Measurements from ENCODE around the gene PSD2.

The PSD2 gene

DNA sequence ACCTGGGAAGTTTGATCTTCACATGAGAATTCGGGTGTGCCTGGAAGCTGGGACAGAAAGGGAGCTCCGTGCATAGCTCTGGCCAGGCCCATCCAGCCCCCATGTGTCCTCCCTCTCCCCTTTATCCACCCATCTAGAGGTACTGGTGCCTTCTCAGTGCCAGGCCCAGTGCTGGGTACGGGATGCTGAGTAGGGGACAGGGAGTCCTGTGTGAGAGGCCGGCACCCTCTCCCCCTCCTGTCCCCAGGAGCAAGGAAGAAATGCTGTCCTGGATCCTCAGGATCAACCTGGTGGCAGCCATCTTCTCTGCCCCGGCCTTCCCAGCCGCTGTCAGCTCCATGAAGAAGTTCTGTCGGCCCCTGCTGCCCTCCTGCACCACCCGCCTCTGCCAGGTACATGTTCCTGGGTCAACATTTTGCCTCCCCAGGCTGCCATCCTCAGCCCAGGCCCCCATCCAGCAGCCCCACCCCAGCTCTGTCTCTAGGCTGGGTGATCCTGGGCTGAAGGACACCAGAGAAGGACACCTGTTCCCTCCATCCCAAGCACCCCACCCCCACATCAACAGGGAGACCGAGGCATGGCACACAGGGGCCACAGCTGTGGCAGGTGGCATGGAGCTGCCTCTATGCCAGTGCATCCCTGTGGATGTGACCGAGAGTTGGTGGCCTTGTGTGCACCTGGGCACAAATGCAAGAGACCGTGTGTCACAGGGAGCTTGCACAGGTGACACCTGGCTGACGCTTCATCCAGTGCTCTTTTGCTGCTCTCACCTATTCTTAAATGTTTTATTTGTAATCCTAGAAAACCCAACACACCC is 43.0 kb downstream of the PSD2 start:
- DNase-seq (ENCODE audit: low spot score): no peak

DNA sequence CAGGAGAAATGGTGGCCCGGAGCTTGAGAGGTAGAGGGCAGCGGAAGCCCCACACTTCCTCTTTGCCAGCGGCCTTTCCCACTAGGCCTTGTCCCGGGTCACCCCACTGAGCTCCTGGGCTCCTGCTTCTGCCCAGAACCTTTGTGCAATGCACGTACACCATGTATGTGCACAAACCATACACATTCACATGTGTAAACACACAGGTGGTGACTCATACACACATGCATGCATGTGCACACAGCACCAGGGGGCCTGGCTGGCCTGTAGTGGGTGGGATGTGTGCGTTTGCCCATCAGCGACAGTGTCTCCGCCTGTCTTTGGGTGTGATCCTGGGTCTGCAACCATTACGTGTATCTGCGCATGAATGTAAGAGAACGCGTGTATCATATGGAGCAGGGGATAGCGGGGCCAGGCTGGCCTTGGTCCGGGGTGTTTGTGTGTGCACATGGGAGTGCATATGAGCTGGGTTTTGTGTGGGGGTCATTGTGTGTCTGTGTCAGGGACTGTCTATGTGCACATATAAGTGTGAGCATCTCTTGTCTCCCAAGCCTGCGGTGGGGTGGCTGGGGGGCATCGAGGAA is 43.7 kb downstream of the PSD2 start:
- no peak for DNase-seq (ENCODE audit: low spot score)

DNA sequence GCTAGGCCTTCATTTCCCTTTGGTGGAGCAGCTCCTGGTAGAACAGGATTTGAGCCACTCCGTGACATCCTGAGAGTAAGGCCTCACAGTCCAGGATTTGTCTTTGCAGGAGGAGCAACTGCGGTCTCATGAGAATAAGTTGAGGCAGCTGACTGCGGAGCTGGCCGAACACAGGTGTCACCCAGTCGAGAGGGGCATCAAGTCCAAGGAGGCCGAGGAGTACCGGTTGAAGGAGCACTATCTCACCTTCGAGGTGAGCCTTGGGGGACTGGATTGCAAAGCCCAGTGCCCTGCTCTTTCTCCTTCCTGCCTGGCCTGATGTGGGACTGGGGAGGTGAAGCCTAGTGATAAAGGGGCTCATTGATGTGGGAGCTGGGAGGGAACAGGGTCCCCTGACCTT is 44.3 kb downstream of the PSD2 start:
- DNase-seq (ENCODE audit: low spot score): no peak

DNA sequence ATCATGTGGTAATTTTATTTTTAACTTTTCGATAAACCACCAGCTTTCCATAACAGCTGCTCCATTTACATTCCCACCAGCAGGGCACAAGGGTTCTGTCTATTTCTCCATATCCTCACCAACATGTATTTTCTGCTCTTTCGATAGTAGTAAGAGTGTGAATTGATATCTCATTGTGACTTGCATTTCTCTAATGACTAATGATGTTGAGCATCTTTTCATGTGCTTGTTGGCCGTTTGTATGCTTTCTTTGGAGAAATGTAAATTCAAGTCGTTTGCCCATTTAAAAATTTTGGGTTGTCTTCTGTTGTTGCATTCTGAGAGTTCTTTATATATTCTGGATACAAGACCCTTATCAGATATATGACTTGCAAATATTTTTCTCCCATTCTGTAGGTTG is 45.9 kb downstream of the PSD2 start:
- no peak for DNase-seq (ENCODE audit: low spot score)

DNA sequence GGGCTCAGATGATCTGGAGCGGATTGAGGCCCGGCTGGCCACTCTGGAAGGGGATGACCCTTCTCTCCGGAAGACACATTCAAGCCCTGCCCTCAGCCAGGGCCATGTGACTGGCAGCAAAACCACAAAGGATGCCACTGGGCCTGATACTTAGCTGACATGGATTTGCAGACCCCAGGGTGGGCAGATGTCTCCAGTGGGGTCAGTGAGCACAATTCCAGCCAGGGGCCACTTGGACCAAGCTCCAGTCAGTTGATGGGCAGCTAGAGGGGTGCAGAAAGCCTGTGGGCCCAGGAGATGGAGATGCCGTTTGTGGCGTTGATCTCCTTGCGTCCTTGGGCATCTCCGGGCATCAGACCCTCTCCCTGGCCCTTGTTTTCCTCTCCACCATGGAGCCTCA is 46.7 kb downstream of the PSD2 start:
- DNase-seq (ENCODE audit: low spot score): no peak

DNA sequence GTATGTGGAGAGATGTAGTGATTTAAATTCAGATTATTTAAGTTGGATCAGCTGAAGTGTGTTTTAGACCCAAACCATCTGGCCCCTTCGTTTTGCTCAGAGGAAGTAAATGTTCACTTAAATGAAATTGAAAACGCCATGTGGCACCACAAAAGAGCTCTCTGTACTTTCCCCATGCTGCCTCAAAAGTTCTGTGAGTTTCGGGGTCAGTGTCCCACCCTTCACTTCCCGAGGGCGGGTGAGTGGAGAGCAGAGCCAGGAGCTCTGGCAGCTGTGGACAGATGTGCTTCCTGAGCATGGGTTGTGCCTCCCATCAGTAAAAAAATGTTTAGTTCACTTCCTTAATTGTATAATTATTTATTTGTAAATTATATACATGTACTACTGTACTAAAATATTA is 48.4 kb downstream of the PSD2 start:
- DNase-seq (ENCODE audit: low spot score): no peak

DNA sequence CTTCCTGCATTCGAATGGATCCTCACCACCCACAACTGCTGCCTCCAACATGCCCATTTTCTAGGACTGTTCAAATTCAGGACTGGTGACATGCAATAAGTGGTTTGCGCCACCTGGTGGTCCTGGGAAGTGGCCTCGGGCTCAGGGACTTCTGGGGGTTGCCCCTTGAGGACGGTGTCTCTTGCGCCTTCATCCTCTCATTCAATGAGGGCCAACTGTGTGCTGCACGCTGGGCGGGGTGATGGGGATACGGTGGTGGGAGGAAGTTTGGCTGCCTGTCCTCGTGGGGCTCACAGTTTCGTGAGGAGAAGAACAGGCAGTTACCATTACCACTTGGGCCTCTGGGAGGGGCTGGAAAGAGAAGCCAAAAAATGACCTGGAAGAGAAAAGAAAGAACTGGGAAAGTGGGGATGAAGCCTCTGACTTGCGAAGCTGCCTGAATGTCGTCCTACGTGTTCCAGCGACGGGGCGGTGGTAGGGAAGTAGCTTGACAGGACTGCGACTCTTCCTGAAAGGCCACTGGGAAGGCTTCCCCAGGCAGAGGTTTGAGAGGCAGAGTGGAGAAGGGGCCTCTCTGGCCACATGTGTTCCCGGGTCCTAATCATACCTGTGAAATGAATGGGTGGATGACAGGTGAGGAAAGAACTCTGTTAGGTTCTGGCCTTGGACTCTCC is 49.0 kb downstream of the PSD2 start:
- peak; percentile 69 for DNase-seq (ENCODE audit: low spot score)

DNA sequence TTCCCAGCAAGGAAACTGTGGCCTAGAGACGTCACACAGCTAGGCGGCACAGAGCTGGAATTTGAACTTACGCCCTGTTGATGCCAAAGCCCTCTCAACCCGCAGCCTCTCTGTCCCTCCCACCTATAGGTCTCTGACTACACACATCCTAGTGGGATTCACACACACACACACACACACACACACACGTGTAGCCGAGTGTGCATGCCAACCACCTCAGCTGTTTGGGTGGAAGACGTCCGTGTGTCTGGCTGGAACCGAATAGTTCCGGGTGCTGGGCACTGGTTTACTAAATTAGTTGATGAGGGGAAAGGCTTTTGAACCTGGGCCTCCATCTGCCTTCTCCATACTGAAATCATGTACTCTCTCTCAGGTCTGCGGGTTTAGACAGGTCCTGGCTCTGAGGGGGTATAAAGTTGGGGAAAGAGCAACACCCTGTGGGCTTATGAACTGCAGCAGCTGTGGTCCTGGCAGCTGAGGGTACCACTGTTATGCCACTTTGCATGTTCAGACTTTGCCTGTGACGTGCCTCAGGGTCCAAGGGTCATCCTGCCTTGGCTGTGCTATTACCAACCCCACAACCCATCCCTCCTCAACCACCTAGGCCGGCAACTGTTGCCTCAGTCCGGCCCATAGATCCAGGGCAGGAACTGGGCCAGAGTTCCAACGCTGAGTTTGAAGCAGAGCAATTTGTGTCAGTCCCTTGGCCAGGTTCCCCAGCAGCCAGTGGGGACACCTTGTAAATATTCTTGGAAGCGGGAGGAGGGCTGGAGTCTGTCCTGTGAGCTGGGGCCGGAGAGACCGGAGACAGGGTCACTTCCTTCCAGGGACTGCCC is 50.5 kb downstream of the PSD2 start:
- no peak for DNase-seq (ENCODE audit: low spot score)

DNA sequence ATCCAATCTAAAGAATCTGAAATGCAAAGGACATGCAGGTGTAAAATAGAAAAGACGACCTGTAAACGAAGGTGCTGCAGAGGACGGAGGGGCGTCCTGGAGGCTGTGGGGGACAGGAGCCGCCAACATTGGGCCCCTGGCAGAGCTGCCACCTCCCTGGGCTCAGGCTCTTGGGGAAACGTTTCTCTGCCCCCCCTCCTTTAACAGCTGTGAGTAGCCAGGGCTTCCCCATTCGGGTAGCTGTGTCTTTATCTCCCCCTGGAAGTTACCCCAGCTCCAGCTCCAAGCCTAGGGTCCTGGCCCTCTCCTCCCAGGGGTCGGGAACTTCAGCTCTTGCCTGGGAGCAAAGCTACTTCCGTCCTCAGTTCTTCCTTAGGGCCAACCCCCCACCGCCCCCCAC is 51.5 kb downstream of the PSD2 start:
- no peak for DNase-seq (ENCODE audit: low spot score)

DNA sequence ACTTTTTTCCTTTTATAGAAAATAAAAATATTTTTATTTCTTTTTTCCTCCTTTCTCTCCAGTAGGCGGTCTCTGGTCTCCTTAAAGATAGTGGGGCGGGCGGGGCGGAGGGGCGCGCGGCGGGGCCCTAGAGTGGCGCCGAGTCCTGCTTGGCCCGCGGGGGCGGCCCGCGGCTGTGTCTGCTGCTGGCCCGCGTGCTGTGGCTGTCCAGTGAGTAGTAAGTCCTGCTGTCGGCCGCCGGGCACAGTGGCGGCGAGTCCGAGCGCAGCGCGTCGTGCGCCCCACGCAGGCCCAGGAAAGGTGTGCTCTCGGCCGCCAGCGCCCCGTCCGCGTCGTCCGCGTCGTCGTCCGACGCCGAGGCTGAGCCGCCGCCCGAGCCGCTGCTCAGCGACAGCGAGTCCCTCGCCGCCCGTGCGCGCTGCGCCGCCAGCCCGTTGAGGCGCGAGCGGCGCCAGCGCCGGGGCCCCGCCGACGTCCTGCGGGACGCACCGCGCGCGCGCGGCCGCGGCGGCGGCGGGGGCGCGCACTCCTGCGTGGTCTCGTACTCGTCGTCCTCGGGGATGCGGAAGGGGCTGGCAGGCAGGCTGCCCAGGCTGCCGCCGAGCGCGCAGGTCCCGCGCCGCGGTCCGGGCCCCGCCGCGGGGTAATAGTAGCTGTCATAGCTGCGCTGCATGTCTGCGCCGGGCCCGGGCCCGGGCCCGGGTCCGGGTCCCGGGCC is 52.3 kb downstream of the PSD2 start:
- DNase-seq (ENCODE audit: low spot score): peak; percentile 78

DNA sequence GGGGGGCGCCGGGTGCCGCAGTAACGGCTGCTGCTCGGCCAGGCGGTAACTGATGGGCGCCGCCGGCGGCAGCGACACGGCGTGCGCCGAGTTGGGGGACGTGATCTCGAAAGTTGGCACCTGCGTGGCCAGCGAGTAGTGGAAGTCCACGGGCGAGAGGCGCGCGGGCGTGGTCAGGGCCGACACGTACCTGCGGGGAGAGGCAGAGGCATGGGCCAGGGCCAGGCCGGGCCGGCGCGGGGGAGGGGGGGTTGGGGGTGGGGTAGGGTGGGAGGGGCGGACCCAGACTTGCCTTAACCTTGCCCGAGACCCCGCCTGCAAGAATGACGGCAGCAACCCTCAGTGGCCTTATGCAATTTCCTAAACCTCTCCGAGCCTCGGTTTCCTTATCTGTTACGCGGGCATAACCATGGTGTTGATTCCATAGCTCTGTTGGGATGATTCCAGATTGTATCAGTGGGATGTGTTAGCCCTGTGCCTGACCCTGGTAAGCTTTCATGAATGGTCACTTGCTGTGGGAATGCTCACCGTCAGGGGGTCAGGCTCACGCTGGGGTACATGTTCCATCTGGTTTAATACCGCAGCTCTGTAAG is 53.0 kb downstream of the PSD2 start:
- peak; percentile 13 for DNase-seq (ENCODE audit: low spot score)

DNA sequence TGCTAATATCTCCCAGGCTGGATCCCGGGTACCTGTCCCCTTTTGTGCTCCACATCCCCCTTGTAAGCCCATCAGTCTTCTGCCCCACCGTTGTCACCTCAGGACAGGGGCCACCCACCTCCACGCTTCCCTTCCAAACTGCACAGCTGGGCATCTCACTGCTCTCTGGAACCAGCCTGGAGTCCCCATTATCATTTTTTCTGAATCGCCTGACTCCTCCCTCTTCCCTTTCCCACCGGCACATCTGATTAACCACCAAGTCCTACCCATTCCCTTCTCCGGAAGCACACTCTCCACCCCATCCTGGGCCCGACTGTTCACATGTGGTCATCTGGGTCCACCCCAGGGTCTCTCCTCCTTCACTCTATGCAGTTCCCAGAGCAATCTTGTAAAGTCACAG is 53.9 kb downstream of the PSD2 start:
- DNase-seq (ENCODE audit: low spot score): no peak

DNA sequence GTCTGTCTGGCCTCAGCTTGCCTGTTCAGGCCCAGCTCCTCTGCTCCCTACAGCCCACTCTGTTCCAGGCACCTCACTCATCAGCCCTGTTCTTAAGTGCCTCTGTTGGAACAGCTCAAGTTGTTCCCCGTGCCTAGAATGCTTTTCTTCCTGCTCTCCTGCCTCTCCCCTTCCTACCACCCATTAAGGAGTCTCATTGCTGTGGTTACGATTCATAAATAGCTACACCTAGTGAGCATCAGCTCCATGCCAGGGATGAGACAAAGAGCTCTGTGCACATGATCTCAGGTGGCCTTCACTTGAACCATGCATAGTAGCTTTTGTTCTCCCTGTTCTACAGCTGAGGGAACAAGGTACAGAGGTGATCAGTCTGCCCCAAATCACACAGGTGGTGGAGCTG is 54.3 kb downstream of the PSD2 start:
- DNase-seq (ENCODE audit: low spot score): no peak

DNA sequence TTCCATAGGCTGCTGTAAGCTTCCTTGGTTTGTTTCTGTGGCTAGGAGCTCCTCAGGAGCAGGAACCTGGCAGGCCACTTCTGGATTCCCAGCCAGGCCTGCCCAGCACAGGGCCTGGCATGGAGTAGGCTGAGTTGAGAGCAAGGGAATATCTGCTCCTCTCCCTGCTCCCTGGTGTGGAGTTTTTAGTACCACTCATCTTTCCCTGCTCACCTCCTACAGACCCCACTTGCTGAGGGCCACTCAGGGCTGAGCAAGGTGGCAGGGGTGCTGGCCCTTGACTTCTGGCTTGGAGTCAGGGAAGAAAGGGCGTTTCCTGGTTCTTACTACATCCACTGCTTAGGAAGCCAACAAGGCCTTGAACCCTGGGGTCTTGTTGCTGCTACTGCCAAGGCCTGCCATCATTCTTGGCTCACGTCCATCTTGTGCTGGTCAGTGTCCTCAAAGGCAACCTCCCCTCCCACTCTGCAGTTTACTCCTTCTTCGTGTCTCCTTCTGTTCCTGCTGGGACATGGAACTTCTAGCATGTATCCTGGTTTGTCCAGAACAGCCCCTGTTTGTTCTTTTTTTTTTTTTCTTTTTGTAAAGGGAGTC is 54.9 kb downstream of the PSD2 start:
- DNase-seq (ENCODE audit: low spot score): no peak

DNA sequence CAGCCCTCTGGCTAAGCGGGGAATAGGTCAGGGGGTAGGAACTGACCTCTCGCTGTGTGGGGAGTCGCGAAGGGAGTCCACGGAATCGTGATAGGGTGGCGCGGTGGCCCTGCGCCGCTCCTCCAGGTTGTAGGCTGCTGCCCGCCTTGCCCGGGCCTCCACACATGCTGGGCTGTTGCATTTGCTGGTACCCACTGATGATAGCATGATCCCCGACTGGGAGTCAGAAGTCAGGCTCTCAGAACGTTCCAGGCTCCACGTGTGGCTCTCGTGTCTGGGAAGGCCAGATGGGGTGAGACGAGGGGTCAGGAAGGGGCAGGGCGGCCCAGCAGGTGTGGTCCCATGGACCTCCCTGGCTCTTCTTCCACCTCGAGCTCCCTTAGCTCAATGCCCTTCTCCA is 56.0 kb downstream of the PSD2 start:
- no peak for DNase-seq (ENCODE audit: low spot score)

DNA sequence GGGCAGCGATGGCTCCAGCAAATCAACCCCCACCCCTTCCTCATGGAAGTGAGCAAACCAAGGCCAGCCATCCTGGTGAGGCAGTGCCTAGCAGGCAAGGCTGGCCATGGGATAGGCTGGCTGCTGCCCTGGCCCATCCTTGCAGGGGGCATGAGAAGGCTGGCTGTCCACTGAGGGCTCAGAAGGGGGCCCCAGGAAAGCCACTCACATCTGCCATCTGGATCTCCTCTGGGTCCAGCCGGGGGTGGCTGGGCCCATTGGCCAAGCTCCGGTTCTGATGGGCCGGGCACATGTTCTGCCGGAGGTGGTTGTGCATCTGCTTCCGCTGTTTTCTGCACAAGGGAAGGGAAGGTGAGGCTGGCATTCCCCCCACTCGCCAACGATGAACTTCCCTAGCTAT is 57.1 kb downstream of the PSD2 start:
- DNase-seq (ENCODE audit: low spot score): no peak

DNA sequence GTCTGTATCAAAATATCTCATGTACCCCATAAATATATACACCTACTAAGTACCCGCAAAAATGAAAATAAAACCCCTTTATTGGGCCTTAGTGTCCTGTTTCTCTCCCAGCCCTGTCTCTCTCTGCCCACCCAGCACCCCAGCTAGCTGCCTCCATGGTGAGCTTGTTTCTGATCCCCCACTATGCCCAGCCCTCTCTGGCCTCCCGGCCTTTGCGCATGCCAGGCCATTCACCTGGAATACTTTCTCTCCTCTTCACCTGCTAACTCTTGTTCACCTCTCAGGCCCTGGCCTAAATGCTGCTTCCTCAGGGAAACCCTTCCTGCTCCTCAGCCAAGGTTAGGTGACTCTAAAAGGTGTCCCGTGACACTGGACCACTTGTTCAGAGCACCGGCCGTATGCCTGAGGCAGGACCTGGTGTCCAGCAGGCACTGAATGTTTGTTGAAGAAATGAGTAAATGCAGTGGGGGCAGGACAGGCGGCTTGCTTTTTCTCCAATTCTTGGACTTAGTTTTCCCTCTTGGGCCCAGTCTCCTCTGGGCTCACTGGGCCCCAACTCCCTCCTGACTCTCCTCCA is 58.5 kb downstream of the PSD2 start:
- no peak for DNase-seq (ENCODE audit: low spot score)

DNA sequence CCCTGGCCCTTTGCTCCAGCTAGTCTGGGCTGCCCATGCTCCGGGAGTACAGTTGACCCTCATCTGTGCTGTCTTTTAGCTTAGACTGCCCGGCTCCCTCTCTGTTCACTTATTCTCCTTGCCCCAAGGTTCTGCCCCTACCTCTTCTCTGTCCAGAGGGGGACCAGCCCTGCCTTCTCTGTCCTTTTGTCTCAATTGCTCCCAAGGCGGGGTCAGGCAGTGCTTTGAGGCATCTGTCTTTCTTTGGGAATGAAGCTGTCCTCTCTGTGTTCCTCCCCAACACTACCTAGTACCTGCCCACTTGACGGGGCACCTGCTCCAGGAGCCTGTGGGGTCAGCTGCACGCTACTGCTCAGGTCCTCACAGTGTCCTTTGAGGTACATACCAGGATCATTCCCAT is 59.3 kb downstream of the PSD2 start:
- DNase-seq (ENCODE audit: low spot score): no peak

DNA sequence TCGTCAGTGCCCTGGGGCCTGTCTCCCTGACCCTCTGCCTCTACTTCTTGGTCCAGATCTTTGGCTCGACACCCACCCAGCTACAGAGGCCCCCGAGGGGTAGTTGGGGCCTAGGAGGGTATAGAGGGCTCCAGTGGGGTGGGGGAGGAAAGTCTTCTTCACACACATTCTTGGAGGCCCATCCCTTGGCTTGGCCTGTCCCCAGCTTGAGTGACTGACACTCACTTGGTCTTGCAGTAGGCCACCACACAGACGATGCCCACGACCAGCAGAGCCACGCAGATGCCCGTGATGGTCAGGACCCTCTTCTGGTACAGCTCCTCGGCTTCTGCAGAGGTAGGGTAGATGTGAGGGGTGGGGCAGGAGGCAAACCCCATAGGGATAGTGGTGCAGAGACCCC is 59.8 kb downstream of the PSD2 start:
- DNase-seq (ENCODE audit: low spot score): no peak

DNA sequence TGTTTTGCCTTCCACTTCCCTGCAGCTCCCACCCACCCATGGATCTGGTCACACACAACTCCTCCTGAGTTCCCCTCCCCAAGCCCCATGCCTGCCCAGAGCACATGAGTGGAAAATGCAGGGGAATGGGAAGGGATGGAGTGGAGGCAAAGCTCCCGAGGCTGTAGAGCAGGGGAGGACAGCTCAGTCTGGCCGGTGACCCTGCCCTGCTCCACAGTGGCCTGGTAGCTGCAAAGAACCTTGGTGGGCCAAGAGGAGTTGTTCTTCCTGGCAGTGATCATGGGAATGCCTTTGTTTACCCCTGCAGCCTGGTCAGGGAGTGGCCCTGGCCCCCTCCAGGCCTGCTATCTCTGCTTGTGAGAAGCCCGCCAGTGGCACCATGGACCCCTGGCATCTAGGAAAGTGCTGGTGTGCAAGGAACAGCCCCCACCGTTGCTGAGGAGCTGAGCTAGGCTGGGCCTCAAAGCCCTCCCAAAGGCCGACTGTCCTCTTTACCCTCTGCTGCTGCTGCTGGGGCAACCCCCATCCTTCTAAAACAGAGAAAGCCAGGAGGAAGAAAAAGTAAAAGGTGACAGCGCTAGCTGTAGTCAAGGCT is 60.4 kb downstream of the PSD2 start:
- DNase-seq (ENCODE audit: low spot score): no peak

All from CD4-positive, alpha-beta T cell treated with Interleukin-2 at 100 ng/mL for 4 hours (primary cell).